Measurements from ENCODE around the gene RHO.

Gene RHO

GRCh38 chr3:129521611-129522010, 6.8 kb upstream of the RHO start:
- no peaks in the 10 kb centered on the region for H3K4me1 ChIP-seq (ENCODE audit: insufficient read depth, low read length, poor library complexity, severe bottlenecking)

GRCh38 chr3:129522953-129523352, 5.5 kb upstream of the RHO start:
- no peaks in the 10 kb centered on the region for H3K9me2 ChIP-seq (replicated peaks; ENCODE audit: low read depth, low read length)
- H3K79me2 ChIP-seq (ENCODE audit: insufficient read depth, low read length), result no peaks in the 10 kb centered on the region
- H3K9ac ChIP-seq (ENCODE audit: low read depth, low read length, poor library complexity, severe bottlenecking), result no peak overlapping the region

More at GRCh38 chr3:129521611-129522010, 6.8 kb upstream of the RHO start:
- Histone ChIP-seq H3K36me3 (ENCODE audit: insufficient read depth, low read length) (no peaks in the 10 kb centered on the region), H3K79me2 (ENCODE audit: insufficient read depth, low read length) (no peaks in the 10 kb centered on the region), H3F3A (ENCODE audit: low read depth) (no peaks in the 10 kb centered on the region), H3K4me2 (ENCODE audit: low read depth, low read length, poor library complexity, severe bottlenecking) (no peak overlapping the region), H3K9me2 (replicated peaks; ENCODE audit: low read depth, low read length) (no peaks in the 10 kb centered on the region), H3K9me3 (ENCODE audit: insufficient read depth, low read depth, low read length) (no peaks in the 10 kb centered on the region), H3K27me3 (ENCODE audit: insufficient read depth, low read length, poor library complexity, severe bottlenecking) (no peaks in the 10 kb centered on the region), H3K9ac (ENCODE audit: low read depth, low read length, poor library complexity, severe bottlenecking) (no peak overlapping the region), H2AFZ (ENCODE audit: low read length) (no peak overlapping the region), H3K4me3 (ENCODE audit: low read length, poor library complexity, severe bottlenecking) (no peak overlapping the region), H4K20me1 (ENCODE audit: insufficient read depth, low read length, poor library complexity, severe bottlenecking) (no peaks in the 10 kb centered on the region)
- TF ChIP-seq EZH2phosphoT487 (IDR thresholded peaks at IDR 0.05; ENCODE audit: borderline replicate concordance) (no peak), CTCF (conservative IDR thresholded peaks at IDR 0.05; ENCODE audit: low read length) (no peak)

GRCh38 chr3:129524081-129524480, 4.4 kb upstream of the RHO start:
- Histone ChIP-seq H3K36me3 (ENCODE audit: insufficient read depth, low read length) (no peaks in the 10 kb centered on the region), H3K4me3 (ENCODE audit: low read length, poor library complexity, severe bottlenecking) (no peak overlapping the region), H4K20me1 (ENCODE audit: insufficient read depth, low read length, poor library complexity, severe bottlenecking) (no peaks in the 10 kb centered on the region), H3K4me1 (ENCODE audit: insufficient read depth, low read length, poor library complexity, severe bottlenecking) (no peaks in the 10 kb centered on the region), H2AFZ (ENCODE audit: low read length) (no peak overlapping the region), H3K4me2 (ENCODE audit: low read depth, low read length, poor library complexity, severe bottlenecking) (no peak overlapping the region), H3F3A (ENCODE audit: low read depth) (no peaks in the 10 kb centered on the region), H3K9ac (ENCODE audit: low read depth, low read length, poor library complexity, severe bottlenecking) (no peak overlapping the region), H3K9me2 (replicated peaks; ENCODE audit: low read depth, low read length) (no peaks in the 10 kb centered on the region), H3K27me3 (ENCODE audit: insufficient read depth, low read length, poor library complexity, severe bottlenecking) (no peaks in the 10 kb centered on the region), H3K79me2 (ENCODE audit: insufficient read depth, low read length) (no peaks in the 10 kb centered on the region), H3K9me3 (ENCODE audit: insufficient read depth, low read depth, low read length) (no peaks in the 10 kb centered on the region)
- TF ChIP-seq CTCF (conservative IDR thresholded peaks at IDR 0.05; ENCODE audit: low read length), result no peak
- no peak for TF ChIP-seq EZH2phosphoT487 (IDR thresholded peaks at IDR 0.05; ENCODE audit: borderline replicate concordance)

More at GRCh38 chr3:129522953-129523352, 5.5 kb upstream of the RHO start:
- no peaks in the 10 kb centered on the region for H3K27me3 ChIP-seq (ENCODE audit: insufficient read depth, low read length, poor library complexity, severe bottlenecking)
- H3K4me3 ChIP-seq (ENCODE audit: low read length, poor library complexity, severe bottlenecking), result no peak overlapping the region
- no peaks in the 10 kb centered on the region for H4K20me1 ChIP-seq (ENCODE audit: insufficient read depth, low read length, poor library complexity, severe bottlenecking)
- no peak overlapping the region for H2AFZ ChIP-seq (ENCODE audit: low read length)
- no peaks in the 10 kb centered on the region for H3F3A ChIP-seq (ENCODE audit: low read depth)
- no peaks in the 10 kb centered on the region for H3K9me3 ChIP-seq (ENCODE audit: insufficient read depth, low read depth, low read length)
- H3K4me1 ChIP-seq (ENCODE audit: insufficient read depth, low read length, poor library complexity, severe bottlenecking), result no peaks in the 10 kb centered on the region
- TF ChIP-seq CTCF (conservative IDR thresholded peaks at IDR 0.05; ENCODE audit: low read length), result no peak
- no peak for TF ChIP-seq EZH2phosphoT487 (IDR thresholded peaks at IDR 0.05; ENCODE audit: borderline replicate concordance)
- no peak overlapping the region for H3K4me2 ChIP-seq (ENCODE audit: low read depth, low read length, poor library complexity, severe bottlenecking)
- no peaks in the 10 kb centered on the region for H3K36me3 ChIP-seq (ENCODE audit: insufficient read depth, low read length)
